GM18508 (cell line): ENCODE data around the gene MYO18A.

Source experiments
- ATAC-seq: cut with Tn5 transposase; IDR thresholded peaks from one replicate; pipeline ENCODE4 v1.9.1; 2021; ENCODE audit warnings: moderate number of reproducible peaks; ENCODE audit not compliant: insufficient read depth, unreplicated experiment

The MYO18A gene

DNA sequence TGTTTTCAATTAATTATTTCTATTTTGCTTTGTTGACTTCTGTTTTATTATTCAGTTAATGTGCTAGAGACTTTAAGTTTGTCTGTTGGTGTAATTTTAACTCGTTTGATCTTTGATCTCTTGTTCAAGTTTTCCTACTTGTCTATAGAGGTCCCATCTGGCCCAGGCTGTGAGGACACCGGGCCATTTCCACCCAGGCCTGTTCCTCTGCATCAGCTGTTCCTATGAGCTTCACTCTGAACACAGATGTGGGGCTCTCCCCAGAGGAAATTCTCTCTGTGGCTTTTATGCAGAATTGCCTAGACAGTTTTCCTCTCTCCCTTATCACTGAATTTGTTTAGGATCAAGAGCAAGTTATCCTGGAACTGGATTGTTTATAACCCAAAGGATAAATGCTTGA lies 44.7 kb downstream of the MYO18A start:
- ATAC-seq = no peak

DNA sequence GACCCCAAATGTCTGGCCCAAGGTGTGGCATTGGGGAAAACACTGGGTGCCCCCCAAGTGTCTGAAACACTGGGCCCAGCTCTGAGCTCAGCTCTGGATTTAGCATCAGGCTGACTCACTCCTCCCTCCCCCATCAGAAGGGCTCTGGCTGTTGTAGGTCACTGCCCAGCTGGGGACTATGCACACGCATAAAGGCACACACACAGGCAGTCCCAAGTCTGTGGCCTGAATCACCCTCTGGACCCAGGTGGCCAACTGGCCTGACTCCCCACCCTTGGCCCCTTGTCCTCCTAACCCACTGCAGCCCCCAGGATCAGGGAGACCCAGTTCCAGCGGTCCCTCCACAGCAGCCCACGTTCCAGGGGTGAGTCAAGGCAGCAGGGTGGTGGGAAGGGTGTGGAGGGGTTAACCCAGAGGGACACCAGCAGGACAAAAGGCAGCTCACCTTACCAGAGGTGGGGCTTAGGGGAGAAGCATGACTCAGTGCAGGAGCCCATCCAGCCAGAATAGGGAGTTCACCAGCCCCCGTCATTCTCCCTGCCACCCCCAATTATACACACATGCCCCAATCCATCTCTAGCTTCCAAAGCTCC lies 47.0 kb downstream of the MYO18A start:
- no peak for ATAC-seq

GRCh38 chr17:29131814-29132682 lies 48.1 kb downstream of the MYO18A start:
- no peak for ATAC-seq

DNA sequence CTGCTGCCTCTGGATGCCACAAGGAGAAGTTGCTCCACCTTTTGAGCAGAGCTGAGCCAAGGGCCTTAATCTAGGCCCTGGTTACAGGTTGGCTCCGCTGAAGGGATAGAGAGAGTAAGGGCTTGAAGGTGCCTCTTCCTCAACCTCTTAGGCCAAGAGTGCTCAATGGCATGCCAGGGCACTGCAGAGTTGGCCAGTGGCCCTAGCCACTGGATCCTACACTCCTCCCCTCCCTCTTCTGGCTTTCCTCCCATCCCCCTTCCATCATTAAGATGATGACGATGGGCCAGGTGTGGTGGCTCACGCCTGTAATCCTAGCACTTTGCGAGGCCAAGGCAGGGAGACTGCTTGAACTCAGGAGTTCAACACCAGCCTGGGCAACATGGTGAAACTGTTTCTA lies 50.5 kb downstream of the MYO18A start:
- ATAC-seq = no peak

GRCh38 chr17:29127840-29128239 lies 52.4 kb downstream of the MYO18A start:
- ATAC-seq = no peak

DNA sequence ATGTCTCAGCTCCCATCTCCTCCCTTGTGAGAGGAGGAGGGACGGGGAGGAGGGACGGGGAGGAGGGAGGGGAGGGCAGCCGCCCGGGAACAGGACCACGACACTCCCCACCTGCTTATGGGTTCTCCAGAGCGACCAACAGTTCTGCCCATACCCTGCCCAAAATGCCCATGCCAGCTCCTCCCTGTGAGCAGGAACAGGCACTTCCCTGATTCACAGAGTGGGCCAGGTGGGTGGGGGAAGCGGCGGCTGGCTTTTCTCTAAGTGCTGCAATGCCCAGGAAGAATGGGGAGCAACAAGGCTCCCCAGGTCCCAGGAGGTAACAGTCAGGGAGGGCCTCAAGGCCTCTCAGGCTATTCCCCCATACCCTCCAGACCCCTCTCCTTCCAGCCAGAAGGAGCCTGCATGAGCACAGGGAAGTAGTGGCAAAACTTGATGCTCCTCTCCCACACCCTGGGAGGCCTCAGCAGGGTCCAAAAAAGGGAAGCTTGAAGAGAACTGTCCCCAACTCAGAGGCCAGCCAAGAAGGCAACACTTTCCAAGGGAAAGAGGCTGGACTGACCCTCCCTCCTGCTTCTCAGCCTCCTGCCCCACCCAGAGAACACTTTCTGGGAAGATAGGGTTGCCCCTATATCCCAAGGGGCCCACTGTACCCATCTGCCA lies 53.8 kb downstream of the MYO18A start:
- no peak for ATAC-seq

DNA sequence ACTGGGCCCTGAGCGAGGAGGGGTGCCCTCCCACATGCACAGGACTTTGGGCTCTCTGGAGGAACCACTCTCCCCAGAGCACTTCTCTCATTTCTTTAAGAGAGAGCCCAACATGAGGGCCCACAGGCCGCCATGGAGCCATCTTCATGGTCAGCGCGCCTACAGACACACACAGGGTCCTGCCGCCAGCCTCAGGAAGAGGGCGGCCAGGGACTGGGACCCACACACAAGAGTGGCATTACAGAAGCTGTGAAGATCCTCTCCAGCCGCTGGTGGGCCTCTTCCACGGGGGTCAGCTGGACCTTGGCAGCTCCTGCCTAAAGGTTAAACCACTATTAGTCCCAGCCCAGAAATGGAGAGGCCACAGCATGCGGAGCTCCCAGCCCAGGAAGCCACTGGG lies 54.5 kb downstream of the MYO18A start:
- no peak for ATAC-seq

GRCh38 chr17:29124925-29125273 lies 55.3 kb downstream of the MYO18A start:
- no peak for ATAC-seq

DNA sequence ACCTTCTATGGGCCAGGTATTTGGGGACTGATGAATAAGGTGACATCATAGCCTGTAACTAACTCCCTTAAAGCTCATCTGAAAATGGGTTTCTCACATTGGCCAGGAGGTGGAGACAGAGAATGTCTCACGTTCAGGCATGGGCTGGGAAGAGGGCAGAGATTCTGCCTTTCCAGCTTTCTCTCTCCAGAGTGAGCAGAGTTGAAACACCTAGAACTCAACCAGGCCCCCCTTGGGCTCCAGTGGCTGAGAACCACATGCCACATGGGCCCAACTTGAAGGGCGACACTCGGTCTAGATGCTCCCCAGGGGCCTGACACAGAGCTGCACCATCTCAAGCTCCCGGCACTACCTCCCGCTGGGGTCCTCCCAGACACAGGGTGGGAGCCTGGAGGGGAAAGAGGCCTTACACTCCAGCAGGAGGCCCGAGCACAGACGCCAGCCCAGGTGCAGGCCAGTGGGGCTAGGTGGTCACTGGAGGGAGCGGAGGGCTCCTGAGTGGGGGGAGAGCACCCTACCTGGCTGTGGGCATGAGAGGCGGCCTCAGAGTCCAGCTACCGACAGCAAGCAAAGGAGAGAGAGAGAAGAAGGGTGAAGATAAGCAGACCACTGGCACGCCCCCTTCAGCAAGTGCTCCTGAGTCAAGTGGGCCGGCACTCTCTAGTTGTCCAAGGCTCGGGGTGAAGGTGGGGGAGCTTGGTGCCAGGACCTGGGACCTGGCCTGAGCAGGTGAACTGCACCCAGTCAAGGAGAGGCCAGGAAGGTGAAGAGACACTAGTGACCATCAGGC lies 55.9 kb downstream of the MYO18A start:
- no peak for ATAC-seq

DNA sequence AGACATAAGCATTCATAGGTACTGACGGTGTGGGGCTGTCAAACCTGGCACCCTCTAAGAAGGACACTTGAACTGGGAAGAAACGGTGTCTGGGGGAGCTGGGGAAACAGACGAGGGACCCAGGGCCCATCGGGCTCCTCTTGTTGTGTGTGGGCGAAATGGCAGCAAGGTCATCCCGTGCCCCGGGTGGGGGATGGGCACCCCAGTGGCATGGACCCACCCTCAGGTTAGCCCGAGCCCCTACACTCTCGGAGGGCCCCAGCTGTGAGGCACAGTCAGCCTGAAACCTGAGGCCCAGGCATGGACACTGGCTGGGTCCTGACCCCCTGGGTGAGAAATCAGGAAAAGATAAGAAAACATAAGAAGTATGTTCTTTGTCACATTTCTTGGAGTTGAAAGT lies 57.1 kb downstream of the MYO18A start:
- ATAC-seq = no peak

- ATAC-seq = no peak
These were observed 58.8 kb downstream of the MYO18A start for GRCh38 chr17:29121442-29121841.

DNA sequence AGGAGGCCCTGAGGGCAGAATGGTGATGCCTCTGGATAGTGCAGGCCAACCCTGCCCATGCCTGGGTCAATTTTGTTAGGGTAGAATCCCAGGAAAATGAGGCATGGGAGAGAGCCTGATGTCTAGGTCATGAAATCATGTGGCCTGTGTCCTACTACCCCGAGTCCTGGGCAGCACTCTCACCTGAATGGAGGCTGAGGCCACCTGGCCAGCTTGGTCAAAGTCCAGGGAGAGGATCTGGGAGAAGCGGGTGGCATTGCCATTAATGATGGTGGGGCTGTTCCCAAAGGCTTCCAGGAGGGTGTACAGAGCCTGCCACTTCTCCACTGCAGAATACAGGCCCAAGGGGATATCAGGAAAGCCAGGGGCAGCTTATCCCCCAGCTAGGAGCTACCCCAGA lies 59.8 kb downstream of the MYO18A start:
- no peak for ATAC-seq

DNA sequence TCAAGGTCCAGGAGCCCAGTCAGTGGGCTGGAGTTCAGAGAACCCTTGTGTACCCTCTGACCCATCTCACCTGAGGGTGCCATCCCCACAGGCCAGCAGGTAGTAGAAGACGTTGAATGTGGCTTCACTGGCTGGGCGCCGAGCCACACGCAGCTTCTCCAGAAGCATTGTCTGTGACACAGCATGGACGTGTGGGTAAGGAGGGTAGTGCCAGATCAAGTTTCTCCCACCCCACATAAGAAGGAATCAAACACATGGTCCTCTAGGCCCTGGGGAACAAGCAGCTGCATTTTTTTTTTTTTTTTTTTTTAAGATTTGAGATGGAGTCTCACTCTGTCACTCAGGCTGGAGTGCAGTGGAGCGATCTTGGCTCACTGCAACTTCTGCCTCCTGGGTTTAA lies 60.9 kb downstream of the MYO18A start:
- ATAC-seq = no peak

DNA sequence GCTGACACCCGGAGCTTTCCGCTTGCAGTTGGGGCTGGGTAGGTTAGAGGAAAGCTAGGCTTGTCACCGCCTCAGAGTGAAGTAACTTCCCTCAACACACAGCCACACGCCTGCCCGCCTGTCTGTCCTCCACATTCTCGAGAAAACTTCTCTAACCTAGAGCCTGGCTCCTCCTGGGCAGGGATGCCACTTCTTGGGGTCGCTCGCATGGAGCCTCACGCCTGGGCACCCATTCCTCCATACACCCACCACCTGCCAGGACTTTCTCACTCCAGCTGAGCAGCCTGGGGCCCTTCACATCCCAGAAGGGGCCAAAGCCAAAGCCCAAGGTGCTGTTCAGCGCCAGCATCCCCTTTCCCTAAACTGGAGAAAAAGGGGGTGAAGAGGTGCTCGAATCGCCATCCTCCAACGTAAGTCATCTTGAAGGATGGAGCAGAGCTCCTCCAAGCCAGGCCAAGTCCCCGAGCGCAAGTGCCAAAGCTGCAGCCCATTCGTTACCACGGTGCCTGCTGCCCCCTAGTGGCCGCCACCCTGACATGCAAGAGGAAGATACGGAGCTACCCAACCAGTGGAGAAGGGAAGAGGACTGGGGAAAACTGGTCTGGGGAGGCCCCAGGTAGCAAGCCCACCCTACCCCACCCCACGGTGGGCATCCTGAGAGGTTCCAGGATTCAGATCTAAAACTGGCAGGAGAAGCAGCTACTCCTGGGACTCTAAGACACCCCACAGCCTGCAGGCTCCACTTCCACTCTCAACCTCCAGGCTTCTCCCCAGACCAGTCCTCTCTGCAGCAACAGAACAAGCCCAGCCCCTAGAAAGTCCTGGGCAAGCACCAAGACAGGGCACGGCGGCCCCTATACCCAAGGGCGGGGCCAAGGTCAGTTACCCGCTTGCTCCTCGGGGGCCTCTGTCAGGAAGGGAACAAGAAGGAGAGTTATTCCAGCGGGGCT lies 63.1 kb downstream of the MYO18A start:
- no peak for ATAC-seq

DNA sequence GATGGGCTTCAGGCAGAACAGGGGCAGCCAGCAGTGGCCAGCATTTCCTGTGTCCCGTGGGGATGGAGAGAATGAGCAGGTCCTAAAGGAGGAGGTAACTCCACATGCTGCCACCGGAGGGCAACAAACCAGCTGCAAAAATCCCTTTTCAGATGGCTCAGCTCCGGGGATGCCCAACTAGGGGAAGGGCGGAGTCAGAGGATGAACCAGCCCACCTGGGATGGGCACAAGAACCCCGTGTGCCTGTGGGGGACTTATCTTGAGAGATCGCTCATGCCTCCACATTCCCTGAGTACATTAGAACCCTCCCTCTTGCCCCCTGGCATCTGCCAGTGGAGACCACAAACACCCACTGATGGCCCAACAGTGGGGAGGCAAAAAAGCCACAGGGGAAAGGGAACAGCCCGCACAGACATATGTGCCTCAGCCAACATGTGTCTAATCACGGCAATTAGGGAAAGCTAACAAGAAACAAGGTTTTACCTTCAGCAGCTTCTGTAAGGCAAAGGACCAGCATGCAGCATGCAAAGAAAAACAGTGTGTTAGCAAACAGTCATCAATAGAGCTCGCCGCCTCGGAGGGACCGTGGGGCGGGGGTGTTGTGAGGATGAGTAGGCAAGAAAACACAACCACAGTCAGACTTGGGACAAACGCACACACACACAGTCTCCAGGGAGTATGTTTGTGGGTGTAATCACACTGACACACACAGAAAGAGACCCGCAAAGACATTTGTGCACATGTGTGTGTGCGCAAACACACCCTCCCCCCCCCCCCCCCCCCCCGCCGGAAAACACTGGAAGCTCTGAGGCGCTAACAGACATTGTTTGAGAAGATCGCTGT lies 64.0 kb downstream of the MYO18A start:
- no peak for ATAC-seq

- ATAC-seq = no peak
These were observed 64.8 kb downstream of the MYO18A start for GRCh38 chr17:29115435-29115834.

- no peak for ATAC-seq
These were observed 66.1 kb downstream of the MYO18A start for GRCh38 chr17:29114141-29114540.

- no peak for ATAC-seq
These were observed 66.9 kb downstream of the MYO18A start for GRCh38 chr17:29113334-29113733.

GRCh38 chr17:29112771-29113295 lies 67.4 kb downstream of the MYO18A start:
- ATAC-seq = no peak
